Bronchial epithelial cell (primary cell): Measurements from ENCODE around the gene MAP3K21. TPM values are rescaled to one million over a fixed set of nuclear protein-coding genes. Genes with fewer than 3 reads are reported as not detected.
A peak's percentile ranks its signal among the peaks of the same experiment; 100 is the strongest.

Source experiments
- DNase-seq: peaks from one replicate; pipeline ENCODE4 v3.0.0-alpha.2; 2010; ENCODE audit warnings: low read depth
- FAIRE-seq: peaks from 2 replicates; lab custom pipeline; 2011; peaks lifted over from hg19 to GRCh38; lab: Jason Lieb, UNC
- H3K27me3 ChIP-seq: 2 replicates; pipeline ENCODE4 v1.5.1; 2011; ENCODE audit warnings: low read length; ENCODE audit not compliant: control insufficient read depth, insufficient read depth
- H3K36me3 ChIP-seq: 2 replicates; pipeline ENCODE4 v1.5.1; 2011; ENCODE audit warnings: low read length; ENCODE audit not compliant: control insufficient read depth, insufficient read depth
- H3K4me3 ChIP-seq: 2 replicates; pipeline ENCODE4 v1.5.1; 2011; ENCODE audit warnings: mild to moderate bottlenecking, low read depth, low read length, control low read depth
- CTCF ChIP-seq: IDR thresholded peaks from 2 replicates; pipeline ENCODE4 v1.5.1; 2011; ENCODE audit warnings: mild to moderate bottlenecking, moderate library complexity, low read length, control low read depth, inconsistent platforms; ENCODE audit not compliant: insufficient read depth, severe bottlenecking
- total RNA-seq: library from RNA; depleted of rRNA; stranded (reverse); fragments of >200 nt; gene quantifications from 2 replicates; pipeline ENCODE4 v1.2.1, GENCODE V29; 2014

Gene MAP3K21
- total RNA-seq, 1 donor from 2014 or later, result 6.6 TPM

GRCh38 chr1:233393084-233393840, 65.7 kb downstream of the MAP3K21 start:
- FAIRE-seq, result no peak
- H3K27me3 ChIP-seq, result no peaks in the 10 kb centered on the region
- H3K4me3 ChIP-seq, result no peak overlapping the region
- TF ChIP-seq CTCF, result no peak
- DNase-seq, result peak; percentile 18
- no peaks in the 10 kb centered on the region for H3K36me3 ChIP-seq

GRCh38 chr1:233393926-233394680, 66.6 kb downstream of the MAP3K21 start:
- FAIRE-seq (no peak), DNase-seq (no peak)
- Histone ChIP-seq H3K4me3 (no peak overlapping the region), H3K36me3 (no peaks in the 10 kb centered on the region), H3K27me3 (no peaks in the 10 kb centered on the region)
- no peak for TF ChIP-seq CTCF

DNA sequence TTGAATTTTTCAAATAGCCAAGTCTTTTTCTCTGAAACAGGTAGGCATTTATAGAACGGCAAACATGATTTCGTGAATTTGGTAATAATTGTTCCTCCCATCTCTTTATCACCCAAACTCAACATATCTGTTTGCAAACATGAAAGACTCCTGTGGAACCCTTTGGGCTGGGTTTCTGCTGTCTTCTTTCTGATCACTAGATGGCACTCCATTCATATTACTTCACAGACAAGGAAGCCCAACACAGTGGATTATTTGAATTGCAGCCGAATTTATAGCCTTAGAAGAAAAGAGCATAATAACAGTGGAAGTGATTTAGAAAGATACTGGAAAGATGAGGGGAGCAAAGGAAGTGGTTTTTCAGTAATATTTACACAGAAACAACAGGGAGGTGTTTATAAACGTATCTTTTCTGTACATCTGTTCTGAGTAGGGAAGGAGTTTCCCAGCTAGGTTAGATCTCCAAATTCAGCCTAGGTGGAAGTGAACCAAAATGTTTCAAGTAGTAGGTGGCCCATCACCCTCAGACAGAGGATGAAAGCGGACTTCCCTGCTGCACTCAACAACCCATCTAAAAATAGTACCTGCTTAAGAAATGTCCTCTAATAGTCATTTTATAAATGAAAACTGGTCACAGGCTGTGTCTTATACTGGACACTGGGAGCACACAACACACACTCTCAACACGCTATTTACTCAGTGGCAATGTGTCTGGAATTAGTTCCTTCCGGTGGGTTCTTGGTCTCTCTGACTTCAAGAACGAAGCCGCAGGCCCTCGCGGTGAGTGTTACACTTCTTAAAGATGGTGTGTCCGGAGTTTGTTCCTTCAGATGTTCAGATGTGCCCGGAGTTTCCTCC, 67.6 kb downstream of the MAP3K21 start:
- FAIRE-seq (no peak), DNase-seq (peak; percentile 64)
- no peaks in the 10 kb centered on the region for H3K27me3 ChIP-seq
- H3K4me3 ChIP-seq, result no peak overlapping the region
- peak; percentile 67 for TF ChIP-seq CTCF
- H3K36me3 ChIP-seq, result no peaks in the 10 kb centered on the region

DNA sequence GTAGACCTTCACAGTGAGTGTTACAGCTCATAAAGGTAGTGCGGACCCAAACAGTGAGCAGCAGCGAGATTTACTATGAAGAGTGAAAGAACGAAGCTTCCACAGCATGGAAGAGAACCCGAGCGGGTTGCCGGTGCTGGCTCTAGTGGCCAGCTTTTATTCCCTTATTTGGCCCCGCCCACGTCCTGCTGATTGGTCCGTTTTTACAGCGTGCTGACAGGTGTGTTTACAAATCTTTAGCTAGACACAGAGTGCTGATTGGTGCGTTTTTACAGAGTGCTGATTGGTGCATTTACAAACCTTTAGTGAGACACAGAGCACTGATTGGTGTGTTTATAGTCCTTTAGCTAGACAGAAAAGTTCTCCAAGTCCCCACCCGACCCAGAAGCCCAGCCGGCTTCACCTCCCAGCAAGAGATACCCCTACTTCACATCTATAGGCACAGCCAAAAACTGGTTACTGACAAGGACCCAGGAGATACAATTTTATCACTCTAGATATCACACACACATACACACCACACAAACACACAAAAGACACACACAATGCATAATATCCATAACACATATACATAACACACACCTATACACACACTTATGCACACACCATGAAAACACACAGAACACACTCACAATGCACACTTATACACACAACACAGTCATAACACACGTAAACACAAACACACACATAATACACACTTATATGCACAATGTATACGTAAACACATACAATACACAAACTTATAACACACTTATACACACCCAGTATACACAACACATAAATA, 68.5 kb downstream of the MAP3K21 start:
- no peak for TF ChIP-seq CTCF
- Histone ChIP-seq H3K27me3 (no peaks in the 10 kb centered on the region), H3K36me3 (no peaks in the 10 kb centered on the region), H3K4me3 (no peak overlapping the region)
- DNase-seq (no peak), FAIRE-seq (no peak)

DNA sequence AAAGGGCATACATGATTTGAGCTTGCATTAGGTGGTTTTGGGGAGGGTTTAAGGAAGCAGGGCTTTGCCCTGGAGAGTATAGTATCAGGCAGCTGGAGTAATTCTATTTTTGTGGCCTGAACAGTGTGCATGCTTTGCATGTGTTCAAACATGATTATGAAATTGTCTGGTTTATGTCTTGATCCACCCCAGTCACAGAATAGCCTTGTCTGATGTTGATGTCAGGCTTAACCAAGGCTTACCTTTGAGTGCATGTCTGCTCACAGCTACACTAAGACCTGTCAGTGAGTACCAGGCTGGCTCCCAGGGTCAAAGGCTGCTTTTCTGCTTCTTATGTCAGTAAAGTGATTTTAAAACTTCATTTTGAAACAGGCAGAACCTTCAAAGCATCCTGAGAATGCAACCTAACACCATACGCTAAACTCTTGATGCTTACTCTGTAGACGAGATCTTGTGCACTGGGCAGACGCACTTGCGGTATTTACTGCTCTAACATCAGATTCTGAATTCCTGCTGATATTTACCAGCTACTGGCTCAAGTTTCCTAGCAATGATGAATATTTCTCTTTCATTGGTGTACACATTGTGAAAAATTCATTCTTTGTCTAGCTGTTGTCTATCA, 78.9 kb downstream of the MAP3K21 start:
- no peak for TF ChIP-seq CTCF
- FAIRE-seq (no peak), DNase-seq (no peak)
- Histone ChIP-seq H3K36me3 (no peaks in the 10 kb centered on the region), H3K27me3 (peaks cover 2% of the 10 kb centered on the region), H3K4me3 (no peak overlapping the region)
